CD4-positive, alpha-beta T cell (primary cell): ENCODE data around the gene GPR17. TPM values are rescaled to one million over a fixed set of nuclear protein-coding genes. Genes with fewer than 3 reads are reported as not detected.

ENCODE experiments used
- ATAC-seq: fragments of 200-7000 bp; cut with Tn5 transposase; one replicate; pipeline ENCODE4 v1.10.0; 2022; ENCODE audit warnings: mild to moderate bottlenecking; ENCODE audit not compliant: poor library complexity
- CTCF ChIA-PET: fragments of 350-600 bp; sonication (Branson Sonifier 250); formaldehyde crosslinking; loops from one replicate; lab custom pipeline; 2021; ENCODE audit warnings: antibody characterized with exemption, inconsistent platforms; lab: Charles Lee
- POLR2A ChIA-PET: fragments of 350-600 bp; sonication (Branson Sonifier 250); formaldehyde crosslinking; loops from one replicate; lab custom pipeline; 2021; ENCODE audit warnings: antibody characterized with exemption, inconsistent platforms; lab: Charles Lee
- DNase-seq, 14 experiments: peaks; one replicate each; pipeline ENCODE4 v3.0.0-alpha.2; 2013 to 2020; ENCODE audit warnings: mixed read lengths in 2 of 14
- H3K27ac ChIP-seq, 2 donors: one replicate each; pipeline versions ENCODE4 v1.5.1 to v1.7.0; 2013; ENCODE audit warnings: low read length in 2 of 2, low read depth in 1 of 2, mild to moderate bottlenecking in 1 of 2
- H3K27me3 ChIP-seq, 2 experiments: 1 replicate in 1 of 2; 2 replicates in 1 of 2; pipeline versions ENCODE4 v1.6.1 to v1.7.0; 2013; ENCODE audit warnings: low read length in 2 of 2, control low read depth in 1 of 2, mild to moderate bottlenecking in 1 of 2, moderate library complexity in 1 of 2; ENCODE audit not compliant: insufficient read depth in 2 of 2, control insufficient read depth in 1 of 2
- H3K36me3 ChIP-seq: one replicate; pipeline ENCODE4 v1.6.1; 2013; ENCODE audit warnings: low read length, control low read depth; ENCODE audit not compliant: insufficient read depth
- H3K4me1 ChIP-seq: one replicate; pipeline ENCODE4 v1.6.1; 2013; ENCODE audit warnings: low read length, control low read depth; ENCODE audit not compliant: insufficient read depth
- H3K4me3 ChIP-seq: one replicate; pipeline ENCODE4 v1.5.1; 2013; ENCODE audit warnings: mild to moderate bottlenecking, low read length, moderate library complexity
- H3K9me3 ChIP-seq, 2 experiments: 1 replicate in 1 of 2; 2 replicates in 1 of 2; pipeline versions ENCODE4 v1.6.1 to v1.7.0; 2013; ENCODE audit warnings: low read length in 2 of 2, mild to moderate bottlenecking in 2 of 2, control low read depth in 1 of 2, moderate library complexity in 1 of 2; ENCODE audit not compliant: control insufficient read depth in 1 of 2, insufficient read depth in 1 of 2
- H3K27ac Mint-ChIP-seq: one replicate; pipeline ENCODE4 v1.8.0; 2020; ENCODE audit warnings: mixed read lengths
- H3K27me3 Mint-ChIP-seq: one replicate; pipeline ENCODE4 v1.8.0; 2021; ENCODE audit warnings: mixed read lengths
- H3K36me3 Mint-ChIP-seq: one replicate; pipeline ENCODE4 v1.8.0; 2021; ENCODE audit warnings: low read depth, mixed read lengths
- H3K4me1 Mint-ChIP-seq: one replicate; pipeline ENCODE4 v1.8.0; 2021; ENCODE audit warnings: low read depth, mixed read lengths
- H3K4me3 Mint-ChIP-seq: one replicate; pipeline ENCODE4 v1.8.0; 2020; ENCODE audit warnings: mild to moderate bottlenecking, mixed read lengths
- H3K9me3 Mint-ChIP-seq: one replicate; pipeline ENCODE4 v1.8.0; 2020; ENCODE audit warnings: mixed read lengths
- intact Hi-C, 2 experiments: fragments of 100-400 bp; cut with DNase I in 1 of 2; cut with micrococcal nuclease in 1 of 2; formaldehyde crosslinking; loops; one replicate each; pipeline versions ENCODE4 v1.15.1 to v1.9.0; 2023 to 2025; cut with DNase I, micrococcal nuclease
- total RNA-seq, 174 experiments: library from RNA in 2 of 174; stranded (reverse) in 2 of 174; gene quantifications; one replicate each; pipeline ENCODE4 v1.2.3 and lab custom pipeline; 2021 to 2026
- TF ChIP-seq, protein P1 (sequence below): fragments of 200-600 bp; IDR thresholded peaks from one replicate; pipeline ENCODE4 v1.8.0; 2022; ENCODE audit warnings: antibody characterized with exemption, mild to moderate bottlenecking

The GPR17 gene
- total RNA-seq, 2 experiments from 2014 or later, result not detected

DNA sequence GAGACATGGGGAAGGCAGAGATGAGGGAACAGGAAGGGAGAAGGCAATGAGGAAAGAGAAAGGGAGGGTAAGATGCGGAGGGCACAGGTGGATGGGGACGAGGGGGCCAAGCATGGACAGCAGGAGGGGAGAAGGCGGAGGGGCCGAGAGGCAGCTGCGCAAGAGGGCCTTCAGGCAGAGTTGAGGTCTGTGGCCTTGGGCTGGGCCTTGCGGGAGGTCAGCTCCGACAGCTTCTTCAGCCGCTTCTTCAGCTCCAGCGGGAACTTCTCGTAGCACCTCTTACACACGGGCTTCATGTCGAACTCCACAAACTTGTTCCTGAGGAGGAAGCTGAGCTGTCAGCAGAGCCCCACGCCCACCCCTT is 6.9 kb upstream of the GPR17 start:
- no peak overlapping the region for H3K4me3 ChIP-seq
- Mint-ChIP-seq H3K27me3 (no peaks in the 10 kb centered on the region), H3K36me3 (no peaks in the 10 kb centered on the region)

DNA sequence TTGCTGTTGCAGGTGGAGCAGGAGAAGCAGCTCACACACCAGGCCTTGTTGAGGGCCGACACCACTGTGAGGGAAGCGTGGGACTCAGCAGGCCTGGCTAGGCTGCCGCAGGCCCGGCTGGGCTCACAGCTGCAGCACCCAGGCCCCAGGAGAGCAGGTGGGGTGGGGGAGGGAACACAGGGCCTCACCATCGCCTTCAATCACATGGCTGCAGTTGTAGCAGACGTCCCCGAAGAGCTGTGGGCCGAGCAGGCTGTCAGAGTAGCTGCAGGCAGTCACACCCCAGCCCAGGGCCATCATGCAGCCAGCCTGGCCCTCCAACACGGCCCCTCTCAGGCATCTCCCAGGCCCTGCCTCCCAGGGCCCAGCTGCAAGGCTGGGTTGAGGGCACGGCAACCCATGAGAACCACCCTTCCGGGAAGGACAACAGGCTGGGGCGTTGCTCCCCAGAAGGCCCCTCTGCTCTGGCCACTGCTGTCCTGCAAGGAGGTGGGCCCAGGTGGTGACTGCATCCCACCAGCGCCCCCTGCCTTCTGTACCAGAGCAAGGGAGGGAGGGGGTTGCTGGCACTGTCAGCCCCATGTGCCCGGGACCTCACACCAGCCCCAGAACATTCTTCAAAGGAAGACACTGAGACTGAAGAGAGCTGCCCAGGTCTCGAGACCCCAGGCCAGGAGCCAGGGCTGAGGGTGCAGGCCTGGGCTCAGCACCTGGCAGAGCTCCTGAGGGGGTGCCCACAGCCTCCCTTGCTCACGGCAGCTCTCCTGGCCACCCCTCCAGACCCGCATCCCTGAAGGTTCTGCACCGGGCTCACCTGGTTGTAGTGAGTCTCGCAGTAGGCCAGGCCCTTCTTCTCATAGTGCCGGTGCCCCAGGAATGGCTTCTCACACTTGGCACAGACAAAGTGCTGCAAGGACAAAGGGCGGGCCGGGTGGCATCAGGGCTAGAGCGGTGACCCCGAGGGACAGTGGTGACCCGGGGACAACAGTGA is 5.6 kb upstream of the GPR17 start:
- Mint-ChIP-seq H3K4me3 (peak overlapping the region; percentile 79), H3K27ac (peak overlapping the region; percentile 94), H3K36me3 (no peaks in the 10 kb centered on the region), H3K9me3 (no peaks in the 10 kb centered on the region), H3K27me3 (no peaks in the 10 kb centered on the region), H3K4me1 (peaks cover 86% of the 10 kb centered on the region)
- Histone ChIP-seq H3K36me3 (peaks cover 3% of the 10 kb centered on the region), H3K27ac (peak overlapping the region; percentile 68 to 75), H3K4me3 (peak overlapping the region; percentile 63), H3K9me3 (no peaks in the 10 kb centered on the region), H3K4me1 (peaks cover 81% of the 10 kb centered on the region), H3K27me3 (no peaks in the 10 kb centered on the region)
- TF ChIP-seq, protein P1, sequence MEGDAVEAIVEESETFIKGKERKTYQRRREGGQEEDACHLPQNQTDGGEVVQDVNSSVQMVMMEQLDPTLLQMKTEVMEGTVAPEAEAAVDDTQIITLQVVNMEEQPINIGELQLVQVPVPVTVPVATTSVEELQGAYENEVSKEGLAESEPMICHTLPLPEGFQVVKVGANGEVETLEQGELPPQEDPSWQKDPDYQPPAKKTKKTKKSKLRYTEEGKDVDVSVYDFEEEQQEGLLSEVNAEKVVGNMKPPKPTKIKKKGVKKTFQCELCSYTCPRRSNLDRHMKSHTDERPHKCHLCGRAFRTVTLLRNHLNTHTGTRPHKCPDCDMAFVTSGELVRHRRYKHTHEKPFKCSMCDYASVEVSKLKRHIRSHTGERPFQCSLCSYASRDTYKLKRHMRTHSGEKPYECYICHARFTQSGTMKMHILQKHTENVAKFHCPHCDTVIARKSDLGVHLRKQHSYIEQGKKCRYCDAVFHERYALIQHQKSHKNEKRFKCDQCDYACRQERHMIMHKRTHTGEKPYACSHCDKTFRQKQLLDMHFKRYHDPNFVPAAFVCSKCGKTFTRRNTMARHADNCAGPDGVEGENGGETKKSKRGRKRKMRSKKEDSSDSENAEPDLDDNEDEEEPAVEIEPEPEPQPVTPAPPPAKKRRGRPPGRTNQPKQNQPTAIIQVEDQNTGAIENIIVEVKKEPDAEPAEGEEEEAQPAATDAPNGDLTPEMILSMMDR, result peak; percentile 31
- POLR2A ChIA-PET, result interaction anchor here (0.6 to 1.4 kb wide), 7 partner anchors 9 to 114 kb away, joined by 3 to 8 read pairs (median 3); partner anchors contain the start of genes IWS1 and SFT2D3
- DNase-seq (peak in 9 of 14 experiments; percentile 9 to 59 (median 33)), ATAC-seq (peak; percentile 24)
- intact Hi-C loops, result loop anchor here (5.0 to 10.0 kb wide), 2 partner anchors 62 to 556 kb away; partner anchors contain the start of gene SFT2D3 (in 2 of the 2)
- CTCF ChIA-PET, result interaction anchor here (1.9 to 4.2 kb wide), 2 partner anchors 9 to 49 kb away, joined by 12 to 18 read pairs; no protein-coding TSS in a partner anchor

More for the DNA sequence above, 6.9 kb upstream of the GPR17 start:
- DNase-seq (no peak), ATAC-seq (no peak)
- Histone ChIP-seq H3K27ac (peak overlapping the region; percentile 68 to 75), H3K4me1 (peaks cover 94% of the 10 kb centered on the region), H3K9me3 (no peaks in the 10 kb centered on the region), H3K36me3 (peaks cover 3% of the 10 kb centered on the region), H3K27me3 (no peaks in the 10 kb centered on the region)
- TF ChIP-seq, protein P1, result no peak
- Mint-ChIP-seq H3K9me3 (no peaks in the 10 kb centered on the region), H3K27ac (peak overlapping the region; percentile 94), H3K4me3 (peak overlapping the region; percentile 71), H3K4me1 (peaks cover 83% of the 10 kb centered on the region)
- POLR2A ChIA-PET, result no interaction called here
- intact Hi-C loops, result no loop called here
- CTCF ChIA-PET, result interaction anchor here (1.6 to 4.2 kb wide), 3 partner anchors 11 to 63 kb away, joined by 3 to 18 read pairs (median 12); no protein-coding TSS in a partner anchor

DNA sequence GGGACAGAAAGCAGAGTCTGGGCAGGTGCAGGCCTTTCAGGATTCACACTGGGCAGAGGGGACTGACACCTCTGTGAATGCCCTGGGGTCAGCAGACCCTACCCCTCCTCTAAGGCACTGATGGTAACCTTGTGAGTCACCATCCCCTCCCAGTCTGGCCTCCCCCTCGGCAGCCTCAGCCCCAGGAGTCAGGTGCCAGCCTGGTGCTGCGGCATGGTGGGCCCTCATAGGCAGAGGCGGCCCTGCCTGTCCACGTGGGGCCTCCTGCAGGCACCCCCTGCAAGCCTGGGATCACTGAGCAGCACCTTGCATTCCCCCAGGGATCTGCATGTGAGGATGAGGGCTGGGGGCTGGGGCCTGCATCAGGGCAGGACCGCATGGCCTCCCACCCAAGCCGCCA is 4.8 kb upstream of the GPR17 start:
- Mint-ChIP-seq H3K36me3 (no peaks in the 10 kb centered on the region), H3K4me3 (peak overlapping the region; percentile 79), H3K27ac (peak overlapping the region; percentile 94), H3K27me3 (no peaks in the 10 kb centered on the region), H3K4me1 (peaks cover 78% of the 10 kb centered on the region), H3K9me3 (no peaks in the 10 kb centered on the region)
- peaks cover 3% of the 10 kb centered on the region for H3K36me3 ChIP-seq
- no peaks in the 10 kb centered on the region for H3K9me3 ChIP-seq
- H3K27me3 ChIP-seq, result no peaks in the 10 kb centered on the region
- ChIA-PET CTCF (interaction anchor here (1.6 to 4.2 kb wide), 2 partner anchors 9 to 50 kb away, joined by 6 to 18 read pairs; no protein-coding TSS in a partner anchor), POLR2A (interaction anchor here (0.8 to 2.2 kb wide), 4 partner anchors 60 to 115 kb away, joined by 3 to 12 read pairs (median 6); partner anchors contain the start of genes IWS1 and SFT2D3)
- ATAC-seq (no peak), DNase-seq (peak in 2 of 14 experiments; percentile 15 to 34)
- intact Hi-C loops, result loop anchor here (5.0 to 10.0 kb wide), 2 partner anchors 61 to 556 kb away; partner anchors contain the start of gene SFT2D3 (in 2 of the 2)
- peak overlapping the region; percentile 63 for H3K4me3 ChIP-seq
- H3K27ac ChIP-seq, result peak overlapping the region; percentile 68 to 75
- H3K4me1 ChIP-seq, result peaks cover 74% of the 10 kb centered on the region
- TF ChIP-seq, protein P1, result no peak
